GM12872 (cell line): ENCODE data around the gene VEGFA.

ENCODE experiments used
- CTCF ChIP-seq: IDR thresholded peaks from 3 replicates; pipeline ENCODE4 v1.5.1; 2011; ENCODE audit warnings: low read depth, mild to moderate bottlenecking, low read length, moderate library complexity; ENCODE audit not compliant: insufficient read depth

Gene VEGFA

GRCh38 chr6:43786664-43787329 is 16.8 kb downstream of the VEGFA start:
- no peak for TF ChIP-seq CTCF

- no peak for TF ChIP-seq CTCF
Observed at GRCh38 chr6:43788301-43788700, 18.3 kb downstream of the VEGFA start.

GRCh38 chr6:43789447-43789846 is 19.4 kb downstream of the VEGFA start:
- no peak for TF ChIP-seq CTCF

GRCh38 chr6:43790031-43790430 is 20.0 kb downstream of the VEGFA start:
- no peak for TF ChIP-seq CTCF

- no peak for TF ChIP-seq CTCF
Observed at GRCh38 chr6:43791745-43792422, 21.9 kb downstream of the VEGFA start.

GRCh38 chr6:43793154-43793874 is 23.3 kb downstream of the VEGFA start:
- TF ChIP-seq CTCF = no peak

GRCh38 chr6:43793875-43794242 is 23.8 kb downstream of the VEGFA start:
- TF ChIP-seq CTCF = no peak
